Stomach (tissue), 4 donors: ENCODE measurements around the gene MRPS18B.

ENCODE experiments used
- EP300 ChIP-seq: sonication (generic); formaldehyde crosslinking; IDR thresholded peaks from one replicate; pipeline ENCODE4 v1.6.1; 2017; ENCODE audit warnings: antibody characterized with exemption
- POLR2AphosphoS5 ChIP-seq, 3 donors: sonication (generic); formaldehyde crosslinking; IDR thresholded peaks; one replicate each; pipeline ENCODE4 v1.6.1; 2016; ENCODE audit warnings: antibody characterized with exemption in 3 of 3
- TF ChIP-seq, protein P1 (sequence below), 7 experiments: fragments of 450-650 bp in 4 of 7; fragments of 200-600 bp in 3 of 7; sonication (generic) in 3 of 7; IDR thresholded peaks; one replicate each; pipeline ENCODE4 v1.5.1; 2016 to 2019; ENCODE audit warnings: antibody characterized with exemption in 7 of 7, control low read depth in 2 of 7, mild to moderate bottlenecking in 1 of 7

- TF ChIP-seq EP300 (no peak), POLR2AphosphoS5 (IDR thresholded peaks at IDR 0.05) (no peak)
- TF ChIP-seq, protein P1, sequence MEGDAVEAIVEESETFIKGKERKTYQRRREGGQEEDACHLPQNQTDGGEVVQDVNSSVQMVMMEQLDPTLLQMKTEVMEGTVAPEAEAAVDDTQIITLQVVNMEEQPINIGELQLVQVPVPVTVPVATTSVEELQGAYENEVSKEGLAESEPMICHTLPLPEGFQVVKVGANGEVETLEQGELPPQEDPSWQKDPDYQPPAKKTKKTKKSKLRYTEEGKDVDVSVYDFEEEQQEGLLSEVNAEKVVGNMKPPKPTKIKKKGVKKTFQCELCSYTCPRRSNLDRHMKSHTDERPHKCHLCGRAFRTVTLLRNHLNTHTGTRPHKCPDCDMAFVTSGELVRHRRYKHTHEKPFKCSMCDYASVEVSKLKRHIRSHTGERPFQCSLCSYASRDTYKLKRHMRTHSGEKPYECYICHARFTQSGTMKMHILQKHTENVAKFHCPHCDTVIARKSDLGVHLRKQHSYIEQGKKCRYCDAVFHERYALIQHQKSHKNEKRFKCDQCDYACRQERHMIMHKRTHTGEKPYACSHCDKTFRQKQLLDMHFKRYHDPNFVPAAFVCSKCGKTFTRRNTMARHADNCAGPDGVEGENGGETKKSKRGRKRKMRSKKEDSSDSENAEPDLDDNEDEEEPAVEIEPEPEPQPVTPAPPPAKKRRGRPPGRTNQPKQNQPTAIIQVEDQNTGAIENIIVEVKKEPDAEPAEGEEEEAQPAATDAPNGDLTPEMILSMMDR (IDR thresholded peaks at IDR 0.05), result no peak
Measured at GRCh38 chr6:30571762-30572082, 45.9 kb upstream of the MRPS18B start.
